ENCODE measurements around the gene AHDC1. TPM values are rescaled to one million over a fixed set of nuclear protein-coding genes. Genes with fewer than 3 reads are reported as not detected.

Gene AHDC1
- total and polyA plus RNA-seq, 9 of the 15 experiments (the other 6 are each of a cell fraction or from before 2014, with no cell fraction given), result 0.21 to 36.4 (median 4.7) TPM

DNA sequence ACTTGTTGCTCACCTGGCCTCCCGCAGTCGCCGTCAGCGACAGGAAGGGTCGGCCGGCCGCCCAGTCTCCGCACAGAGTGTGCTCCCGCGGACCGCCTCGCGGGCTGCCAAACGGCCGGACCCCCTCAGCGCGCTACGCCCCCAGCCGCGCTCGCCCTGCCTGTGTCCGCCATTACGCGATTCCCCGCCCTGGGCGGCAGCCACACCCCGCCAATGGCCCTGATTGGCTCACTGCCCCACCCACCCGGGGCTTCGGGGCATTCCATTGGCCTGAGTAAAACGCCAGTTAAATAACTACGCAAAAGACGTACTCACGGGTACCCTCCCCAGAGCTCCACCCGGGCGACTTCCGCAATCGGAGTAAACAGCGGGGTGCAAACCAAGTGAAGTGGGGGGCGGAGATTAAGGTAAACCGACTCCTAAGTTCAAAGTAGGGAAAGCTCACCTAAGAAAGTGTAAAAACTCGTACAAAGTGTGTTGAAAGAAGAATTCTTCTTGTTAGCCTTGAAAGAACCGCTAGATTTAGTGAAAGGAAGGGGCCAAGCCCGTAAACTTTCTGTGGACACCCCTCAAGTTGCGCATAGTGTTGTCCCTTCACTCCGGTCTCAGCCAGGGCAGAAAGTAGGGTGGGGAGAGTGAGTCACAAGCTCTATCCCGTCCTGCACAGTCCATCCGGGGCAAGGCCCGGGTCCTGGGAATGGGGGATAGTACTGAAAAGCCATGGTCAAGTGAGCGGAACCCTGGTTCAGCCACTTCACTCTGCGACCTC lies 113.8 kb downstream of the AHDC1 start, which contains the start of gene WASF2 (continued):
- TF ChIP-seq ELK1 (CRISPR knock-in tag; IDR thresholded peaks at IDR 0.05) (no peak), MLLT1 (IDR thresholded peaks at IDR 0.05) (peak; percentile 8 to 76), PHTF2 (CRISPR knock-in tag; IDR thresholded peaks at IDR 0.05) (no peak), RFX1 (IDR thresholded peaks at IDR 0.05) (peak; percentile 52; the same call in 1 of the 2 replicates), SNRNP70 (optimal IDR thresholded peaks at IDR 0.05; ENCODE audit: low read depth, low read length) (no peak), ZZZ3 (IDR thresholded peaks at IDR 0.05) (0 out of 2 replicates have a peak, but pooled peaks have one; percentile 16), JUN (IDR thresholded peaks at IDR 0.05; ENCODE audit: borderline replicate concordance, low read depth, low read length) (peak; percentile 78), JUN (CRISPR knock-in tag; IDR thresholded peaks at IDR 0.05; ENCODE audit: borderline replicate concordance) (peak; percentile 83; the same call in 1 of the 2 replicates), SMARCC2 (IDR thresholded peaks at IDR 0.05; ENCODE audit: low read depth) (peak; percentile 56; the same call in 1 of the 2 replicates), REST (IDR thresholded peaks at IDR 0.05; ENCODE audit: borderline replicate concordance) (peak; percentile 79), REST (CRISPR knock-in tag; IDR thresholded peaks at IDR 0.05; ENCODE audit: low read depth) (peak; percentile 79; the same call in 1 of the 2 replicates), DPF2 (IDR thresholded peaks at IDR 0.05) (peak; percentile 91)
- TF ChIP-seq, protein P1, sequence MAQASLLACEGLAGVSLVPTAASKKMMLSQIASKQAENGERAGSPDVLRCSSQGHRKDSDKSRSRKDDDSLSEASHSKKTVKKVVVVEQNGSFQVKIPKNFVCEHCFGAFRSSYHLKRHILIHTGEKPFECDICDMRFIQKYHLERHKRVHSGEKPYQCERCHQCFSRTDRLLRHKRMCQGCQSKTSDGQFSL (CRISPR knock-in tag; IDR thresholded peaks at IDR 0.05), result peak; percentile 83
- TF ChIP-seq, protein P1 (tag; IDR thresholded peaks at IDR 0.05), result peak in 1 of 2 experiments; percentile 63; a peak in 1 of 4 replicates
- TF ChIP-seq, protein P2, sequence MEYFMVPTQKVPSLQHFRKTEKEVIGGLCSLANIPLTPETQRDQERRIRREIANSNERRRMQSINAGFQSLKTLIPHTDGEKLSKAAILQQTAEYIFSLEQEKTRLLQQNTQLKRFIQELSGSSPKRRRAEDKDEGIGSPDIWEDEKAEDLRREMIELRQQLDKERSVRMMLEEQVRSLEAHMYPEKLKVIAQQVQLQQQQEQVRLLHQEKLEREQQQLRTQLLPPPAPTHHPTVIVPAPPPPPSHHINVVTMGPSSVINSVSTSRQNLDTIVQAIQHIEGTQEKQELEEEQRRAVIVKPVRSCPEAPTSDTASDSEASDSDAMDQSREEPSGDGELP (CRISPR knock-in tag; IDR thresholded peaks at IDR 0.05; ENCODE audit: borderline replicate concordance), result peak; percentile 68; the same call in 1 of the 2 replicates

All from K562 (cell line).